HuH-7.5 (cell line): ENCODE measurements around the gene MAP3K9.

Experiments used
- DNase-seq: peaks from one replicate; pipeline ENCODE4 v3.0.0; 2011; ENCODE audit warnings: low spot score

MAP3K9 gene

GRCh38 chr14:70698288-70698687 lies 111.0 kb downstream of the MAP3K9 start:
- no peak for DNase-seq

- no peak for DNase-seq
These were observed 111.6 kb downstream of the MAP3K9 start for GRCh38 chr14:70697701-70698100.

GRCh38 chr14:70696026-70696425 lies 113.3 kb downstream of the MAP3K9 start:
- DNase-seq: no peak

- DNase-seq: no peak
These were observed 117.1 kb downstream of the MAP3K9 start for GRCh38 chr14:70692210-70692609.

- no peak for DNase-seq
These were observed 123.7 kb downstream of the MAP3K9 start for GRCh38 chr14:70685474-70686197.

GRCh38 chr14:70683983-70684382 lies 125.3 kb downstream of the MAP3K9 start:
- no peak for DNase-seq

GRCh38 chr14:70680748-70681147 lies 128.6 kb downstream of the MAP3K9 start:
- DNase-seq: no peak

- DNase-seq: no peak
These were observed 132.0 kb downstream of the MAP3K9 start for GRCh38 chr14:70677341-70677740.
